ENCODE data around the gene BAIAP3.

BAIAP3 gene

DNA sequence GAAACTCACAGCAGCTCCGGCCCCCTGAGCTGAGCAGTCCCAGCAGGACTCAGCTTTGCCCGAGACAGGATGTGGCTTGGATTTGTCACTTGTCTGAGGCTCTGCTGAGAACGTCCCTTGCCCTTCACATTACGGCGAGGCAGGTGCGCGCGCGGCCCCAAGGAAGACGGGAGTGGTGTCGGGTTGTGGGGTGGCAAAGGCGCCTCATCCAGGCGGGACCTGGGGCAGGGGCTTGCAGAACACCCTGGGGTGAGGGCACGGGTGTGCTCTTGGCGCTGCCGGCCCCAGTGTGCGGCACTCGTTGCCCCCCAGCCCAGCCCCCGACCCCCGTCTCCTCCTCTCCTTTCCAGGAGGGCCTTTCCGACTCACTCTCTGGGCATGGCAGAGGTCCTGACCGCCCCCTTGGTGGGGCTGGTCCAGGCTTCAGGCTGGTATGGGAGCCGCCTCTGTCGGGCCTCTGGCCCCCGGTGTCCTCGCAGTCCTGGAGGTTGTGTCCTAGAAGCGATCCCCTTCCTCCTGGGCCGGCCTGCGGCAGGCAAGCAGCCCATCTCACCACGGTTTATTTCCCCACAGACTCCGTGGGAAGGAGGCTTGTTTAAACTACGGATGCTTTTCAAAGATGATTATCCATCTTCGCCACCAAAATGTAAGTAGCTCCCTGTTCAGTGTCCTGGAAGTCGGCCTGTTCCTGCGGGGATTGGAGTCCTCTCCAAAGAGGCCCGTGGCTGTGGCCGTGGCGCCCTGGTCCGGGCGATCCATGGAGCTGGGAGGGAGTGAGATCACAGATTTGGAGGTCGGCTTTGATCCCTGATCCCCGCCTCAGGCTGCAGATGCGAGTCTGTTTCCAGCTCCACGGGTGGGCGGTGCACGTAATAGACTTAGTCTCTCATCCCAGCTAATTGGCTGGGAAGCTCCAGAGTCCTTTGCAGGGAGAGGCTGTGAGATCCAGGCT lies 18.1 kb upstream of the BAIAP3 start:
- TF ChIP-seq, protein P1, sequence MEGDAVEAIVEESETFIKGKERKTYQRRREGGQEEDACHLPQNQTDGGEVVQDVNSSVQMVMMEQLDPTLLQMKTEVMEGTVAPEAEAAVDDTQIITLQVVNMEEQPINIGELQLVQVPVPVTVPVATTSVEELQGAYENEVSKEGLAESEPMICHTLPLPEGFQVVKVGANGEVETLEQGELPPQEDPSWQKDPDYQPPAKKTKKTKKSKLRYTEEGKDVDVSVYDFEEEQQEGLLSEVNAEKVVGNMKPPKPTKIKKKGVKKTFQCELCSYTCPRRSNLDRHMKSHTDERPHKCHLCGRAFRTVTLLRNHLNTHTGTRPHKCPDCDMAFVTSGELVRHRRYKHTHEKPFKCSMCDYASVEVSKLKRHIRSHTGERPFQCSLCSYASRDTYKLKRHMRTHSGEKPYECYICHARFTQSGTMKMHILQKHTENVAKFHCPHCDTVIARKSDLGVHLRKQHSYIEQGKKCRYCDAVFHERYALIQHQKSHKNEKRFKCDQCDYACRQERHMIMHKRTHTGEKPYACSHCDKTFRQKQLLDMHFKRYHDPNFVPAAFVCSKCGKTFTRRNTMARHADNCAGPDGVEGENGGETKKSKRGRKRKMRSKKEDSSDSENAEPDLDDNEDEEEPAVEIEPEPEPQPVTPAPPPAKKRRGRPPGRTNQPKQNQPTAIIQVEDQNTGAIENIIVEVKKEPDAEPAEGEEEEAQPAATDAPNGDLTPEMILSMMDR (IDR thresholded peaks at IDR 0.05; ENCODE audit: low read depth, low read length, missing control alignments), result no peak
- H3K4me3 ChIP-seq (ENCODE audit: low read depth, low read length), result no peak overlapping the region
- no peak for DNase-seq (ENCODE audit: low read depth)

DNA sequence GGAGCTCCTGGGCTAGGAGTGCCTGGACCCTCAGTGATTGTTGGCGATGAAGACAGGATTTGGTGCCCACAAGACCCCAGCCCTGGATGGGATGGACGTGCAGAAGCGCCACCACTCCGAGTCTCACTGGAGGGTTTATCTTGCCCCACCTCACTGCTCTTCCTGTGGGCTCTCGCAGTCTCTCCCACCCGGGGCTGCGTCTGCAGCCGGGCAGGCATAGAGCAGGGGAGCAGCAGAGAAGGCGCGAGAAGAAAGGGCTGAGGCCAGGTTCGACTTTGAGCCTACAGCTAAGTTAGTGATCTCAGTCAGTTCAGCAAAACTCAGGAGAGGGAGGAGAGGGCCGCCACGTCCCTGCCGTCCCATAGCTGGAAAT lies 17.4 kb upstream of the BAIAP3 start:
- H3K4me3 ChIP-seq (ENCODE audit: low read depth, low read length), result no peak overlapping the region
- DNase-seq (ENCODE audit: low read depth), result no peak
- TF ChIP-seq, protein P1 (IDR thresholded peaks at IDR 0.05; ENCODE audit: low read depth, low read length, missing control alignments), result no peak

DNA sequence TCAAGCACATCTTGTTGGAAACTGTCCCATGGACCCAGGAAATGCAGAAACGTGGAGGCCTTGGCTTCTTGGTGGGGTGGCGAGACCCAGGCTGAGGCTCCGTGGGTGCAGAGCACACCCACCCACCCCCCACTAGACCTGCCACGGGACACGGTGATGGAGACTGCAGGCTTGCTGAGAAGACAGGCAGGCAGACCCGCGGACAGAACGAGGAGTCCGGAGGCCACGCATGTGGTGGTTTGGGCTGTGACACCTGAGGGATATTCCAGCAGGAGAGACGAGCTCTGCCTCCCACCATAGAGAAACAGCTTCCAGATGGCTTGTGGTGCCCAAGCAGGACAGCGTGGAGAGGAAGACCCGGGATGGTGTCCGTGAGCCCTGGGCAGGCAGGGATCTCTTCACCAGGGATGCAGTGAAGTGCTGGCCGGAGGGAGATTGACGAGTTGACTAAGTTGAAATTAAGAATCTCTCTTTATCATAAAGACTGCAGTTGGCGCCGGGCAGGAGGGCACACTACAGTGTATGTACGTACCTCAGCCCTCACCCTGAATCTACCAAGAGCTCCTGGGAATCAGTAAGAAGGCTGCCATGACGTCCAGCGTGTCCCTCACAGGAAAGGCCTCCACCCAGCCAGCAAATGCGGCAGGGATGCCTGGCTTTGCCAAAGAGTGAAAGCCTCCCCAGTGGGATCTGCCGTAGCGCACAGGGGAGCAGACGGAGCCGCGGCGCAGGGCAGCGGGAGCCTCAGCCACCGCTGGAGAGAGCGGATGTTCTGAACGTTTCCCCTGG lies 15.8 kb upstream of the BAIAP3 start:
- H3K4me3 ChIP-seq (ENCODE audit: low read depth, low read length), result no peak overlapping the region
- DNase-seq (ENCODE audit: low read depth), result no peak
- TF ChIP-seq, protein P1 (IDR thresholded peaks at IDR 0.05; ENCODE audit: low read depth, low read length, missing control alignments), result no peak

DNA sequence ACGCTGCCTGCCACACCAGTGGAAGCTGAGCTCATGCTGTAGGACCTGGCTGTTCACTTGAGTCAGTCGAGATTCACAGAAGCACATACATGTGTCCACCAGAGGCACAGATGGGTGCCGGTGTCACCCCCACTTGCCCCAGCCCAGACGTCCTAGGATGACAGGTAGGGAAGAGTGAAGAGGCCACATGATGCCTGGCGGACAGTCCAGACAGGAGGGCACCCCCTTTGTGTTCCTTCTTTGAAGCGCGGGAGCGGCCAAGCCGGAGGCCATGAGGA lies 15.2 kb upstream of the BAIAP3 start:
- DNase-seq (ENCODE audit: low read depth), result no peak
- no peak overlapping the region for H3K4me3 ChIP-seq (ENCODE audit: low read depth, low read length)
- TF ChIP-seq, protein P1 (IDR thresholded peaks at IDR 0.05; ENCODE audit: low read depth, low read length, missing control alignments), result no peak

DNA sequence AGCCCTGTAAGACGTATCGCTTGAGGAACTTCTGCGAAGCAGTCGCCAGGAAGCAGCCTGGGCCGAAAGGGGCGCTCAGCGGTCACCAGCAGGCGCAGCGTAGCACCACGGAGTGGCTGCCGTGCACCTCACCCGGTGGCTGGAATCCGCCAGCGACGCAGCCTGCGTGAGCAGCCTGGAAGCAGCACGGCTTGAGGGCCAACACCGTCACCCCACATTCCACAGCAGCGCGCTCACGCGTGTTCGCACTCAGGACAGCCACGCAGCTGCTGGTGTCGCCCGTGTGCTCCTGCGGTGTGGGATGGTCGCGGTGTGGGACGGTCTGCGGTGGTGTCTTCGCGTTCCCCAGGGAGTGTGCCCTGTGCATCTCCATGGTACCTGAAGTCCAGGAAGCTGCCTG lies 14.4 kb upstream of the BAIAP3 start:
- TF ChIP-seq, protein P1 (IDR thresholded peaks at IDR 0.05; ENCODE audit: low read depth, low read length, missing control alignments), result no peak
- H3K4me3 ChIP-seq (ENCODE audit: low read depth, low read length), result no peak overlapping the region
- no peak for DNase-seq (ENCODE audit: low read depth)

DNA sequence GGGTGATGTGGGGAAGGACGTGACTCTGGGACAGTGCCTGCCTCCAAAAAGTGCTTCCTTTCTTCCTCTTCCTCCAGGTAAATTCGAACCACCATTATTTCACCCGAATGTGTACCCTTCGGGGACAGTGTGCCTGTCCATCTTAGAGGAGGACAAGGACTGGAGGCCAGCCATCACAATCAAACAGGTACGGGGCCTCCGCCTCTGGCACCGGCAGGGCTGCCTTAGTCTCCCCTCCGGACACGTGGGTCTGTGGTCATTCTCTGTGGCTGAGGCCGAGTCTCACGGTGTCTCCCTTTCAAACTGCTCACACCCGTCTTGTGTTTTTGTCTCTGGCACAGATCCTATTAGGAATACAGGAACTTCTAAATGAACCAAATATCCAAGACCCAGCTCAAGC lies 13.3 kb upstream of the BAIAP3 start:
- TF ChIP-seq, protein P1 (IDR thresholded peaks at IDR 0.05; ENCODE audit: low read depth, low read length, missing control alignments), result no peak
- H3K4me3 ChIP-seq (ENCODE audit: low read depth, low read length), result no peak overlapping the region
- DNase-seq (ENCODE audit: low read depth), result no peak
